Heart left ventricle (tissue), 13 donors: Measurements from ENCODE around the gene KCTD19.

Source experiments
- POLR2A ChIP-seq, 2 donors: fragments of 450-650 bp; IDR thresholded peaks; one replicate each; pipeline ENCODE4 v1.6.1; 2017; ENCODE audit warnings: antibody characterized with exemption in 2 of 2, mild to moderate bottlenecking in 2 of 2, moderate library complexity in 2 of 2
- TF ChIP-seq, protein P1 (sequence below), 12 donors: fragments of 200-600 bp; sonication (generic) in 4 of 12; IDR thresholded peaks; one replicate each; pipeline versions ENCODE4 v1.5.0 to v1.8.0; 2018 to 2022; ENCODE audit warnings: antibody characterized with exemption in 12 of 12, mild to moderate bottlenecking in 5 of 12
- donor health status: ischemic (EF 13 %, LVEDD 7.1; RV severe dilation, severe dysfunction).
- donor health status: DM: no; HTN: yes; CAD: no.
- donor health status: DM: no; HTN: no; CAD: no.
- donor health status: ischemic (EF 25% LVEDD 6.9; RV normal size, moderate dysfunction).
- donor health status: ischemic (EF 25% LVEDD 5.7; RV mildly dilated, moderate dysfunction).
- donor health status: ischemic (EF 35%, LVEDD 5.7; RV mildly dilated, moderate dysfunction).
- donor health status: nonischemic (EF 11% LVEDD 7.7; RV severe dilation, severe dysfunction).
- donor health status: DM: yes; HTN: yes; CAD: no.
- donor health status: PGD.
- donor health status: ischemic (EF 29% LVEDD 5.4; RV normal size, mild dysfunction).
- donor health status: nonischemic (EF 23%, LVEDD 6.1; RV moderate dilation, normal function).

DNA sequence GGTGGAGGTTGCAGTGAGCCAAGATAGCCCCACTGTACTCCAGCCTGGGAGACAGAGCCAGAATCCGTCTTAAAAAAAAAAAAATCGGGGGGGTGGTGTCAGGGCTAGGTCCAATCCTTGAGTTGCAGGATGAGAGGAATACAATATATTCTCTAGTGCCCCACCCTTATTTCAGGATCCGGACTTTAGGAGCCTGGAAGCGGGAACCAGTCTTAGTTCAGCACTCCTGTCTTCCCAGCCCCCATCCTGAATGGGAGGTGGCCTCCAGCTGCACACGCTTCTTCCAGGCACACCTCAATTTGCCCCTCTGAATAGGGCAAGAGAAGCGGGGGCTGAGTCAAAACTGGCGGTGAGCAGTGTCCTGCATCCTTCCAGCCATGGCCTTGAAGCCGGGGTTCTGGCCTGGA, 80.9 kb downstream of the KCTD19 start:
- TF ChIP-seq, protein P1, sequence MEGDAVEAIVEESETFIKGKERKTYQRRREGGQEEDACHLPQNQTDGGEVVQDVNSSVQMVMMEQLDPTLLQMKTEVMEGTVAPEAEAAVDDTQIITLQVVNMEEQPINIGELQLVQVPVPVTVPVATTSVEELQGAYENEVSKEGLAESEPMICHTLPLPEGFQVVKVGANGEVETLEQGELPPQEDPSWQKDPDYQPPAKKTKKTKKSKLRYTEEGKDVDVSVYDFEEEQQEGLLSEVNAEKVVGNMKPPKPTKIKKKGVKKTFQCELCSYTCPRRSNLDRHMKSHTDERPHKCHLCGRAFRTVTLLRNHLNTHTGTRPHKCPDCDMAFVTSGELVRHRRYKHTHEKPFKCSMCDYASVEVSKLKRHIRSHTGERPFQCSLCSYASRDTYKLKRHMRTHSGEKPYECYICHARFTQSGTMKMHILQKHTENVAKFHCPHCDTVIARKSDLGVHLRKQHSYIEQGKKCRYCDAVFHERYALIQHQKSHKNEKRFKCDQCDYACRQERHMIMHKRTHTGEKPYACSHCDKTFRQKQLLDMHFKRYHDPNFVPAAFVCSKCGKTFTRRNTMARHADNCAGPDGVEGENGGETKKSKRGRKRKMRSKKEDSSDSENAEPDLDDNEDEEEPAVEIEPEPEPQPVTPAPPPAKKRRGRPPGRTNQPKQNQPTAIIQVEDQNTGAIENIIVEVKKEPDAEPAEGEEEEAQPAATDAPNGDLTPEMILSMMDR (IDR thresholded peaks at IDR 0.05) = no peak
- no peak for TF ChIP-seq POLR2A (IDR thresholded peaks at IDR 0.05)
